ENCODE results near the gene VMP1.

The VMP1 gene

GRCh38 chr17:59763861-59764260 lies 56.4 kb downstream of the VMP1 start (continued):
- TF ChIP-seq ZNF292 (tag by site-specific recombination; IDR thresholded peaks at IDR 0.05; ENCODE audit: borderline replicate concordance, low read depth) (no peak), ZNF391 (tag by site-specific recombination; IDR thresholded peaks at IDR 0.05; ENCODE audit: borderline replicate concordance, low read depth) (no peak), ZNF311 (tag by site-specific recombination; IDR thresholded peaks at IDR 0.05; ENCODE audit: borderline replicate concordance) (no peak), ZNF37A (tag by site-specific recombination; IDR thresholded peaks at IDR 0.05) (no peak), PRDM6 (tag by site-specific recombination; IDR thresholded peaks at IDR 0.05) (peak; percentile 78), ZBTB48 (tag by site-specific recombination; IDR thresholded peaks at IDR 0.05) (0 out of 2 replicates have a peak, but pooled peaks have one; percentile 18), ZNF623 (tag by site-specific recombination; IDR thresholded peaks at IDR 0.05) (no peak), ZNF521 (tag by site-specific recombination; IDR thresholded peaks at IDR 0.05) (no peak)

GRCh38 chr17:59764292-59764741 lies 56.9 kb downstream of the VMP1 start:
- no peak overlapping the region for H3K4me3 ChIP-seq (ENCODE audit: low read depth, low read length)
- no peaks in the 10 kb centered on the region for H3K9me3 ChIP-seq (ENCODE audit: control insufficient read depth, insufficient read depth, low read depth, low read length)
- CTCF ChIA-PET: interaction anchor here (0.6 to 3.4 kb wide), 6 partner anchors 10 to 89 kb away, joined by 3 to 21 read pairs (median 4); no protein-coding TSS in a partner anchor
- no peak overlapping the region for H3K27ac ChIP-seq (ENCODE audit: extremely low read depth, low read depth, low read length)
- H3K4me1 ChIP-seq (ENCODE audit: control insufficient read depth, insufficient read depth, low read length): peaks cover 11% of the 10 kb centered on the region
- POLR2A ChIA-PET: interaction anchor here (1.1 to 1.7 kb wide), 3 partner anchors 73 to 101 kb away, joined by 5 to 16 read pairs (median 7); no protein-coding TSS in a partner anchor
- H3K36me3 ChIP-seq (ENCODE audit: control insufficient read depth in 2 of 2, insufficient read depth in 1 of 2, low read length in 2 of 2): peaks cover 12 to 14% of the 10 kb centered on the region in 2 experiments
- TF ChIP-seq ZNF23 (tag by site-specific recombination; IDR thresholded peaks at IDR 0.05; ENCODE audit: borderline replicate concordance): no peak
- TF ChIP-seq ZNF707 (tag by site-specific recombination; IDR thresholded peaks at IDR 0.05): no peak
- no peak for TF ChIP-seq ZBTB49 (tag by site-specific recombination; IDR thresholded peaks at IDR 0.05; ENCODE audit: low read depth)
- no peak for TF ChIP-seq ZBTB8A (tag by site-specific recombination; IDR thresholded peaks at IDR 0.05)
- no peak for TF ChIP-seq YY1 (tag by site-specific recombination; IDR thresholded peaks at IDR 0.05)
- TF ChIP-seq ZNF548 (tag by site-specific recombination; IDR thresholded peaks at IDR 0.05): no peak
- no peak for TF ChIP-seq ZBTB7A (tag by site-specific recombination; IDR thresholded peaks at IDR 0.05; ENCODE audit: low read depth)
- TF ChIP-seq GLIS2 (tag by site-specific recombination; IDR thresholded peaks at IDR 0.05): no peak
- TF ChIP-seq ZNF488 (tag by site-specific recombination; IDR thresholded peaks at IDR 0.05): no peak
- TF ChIP-seq ZNF629 (tag by site-specific recombination; IDR thresholded peaks at IDR 0.05): no peak
- no peak for TF ChIP-seq ZFP69B (tag by site-specific recombination; IDR thresholded peaks at IDR 0.05)
- no peak for TF ChIP-seq ZNF560 (tag by site-specific recombination; IDR thresholded peaks at IDR 0.05; ENCODE audit: borderline replicate concordance)
- no peak for TF ChIP-seq ZNF792 (tag by site-specific recombination; IDR thresholded peaks at IDR 0.05)
- no peak for TF ChIP-seq OSR2 (tag by site-specific recombination; IDR thresholded peaks at IDR 0.05)
- TF ChIP-seq ZNF580 (tag by site-specific recombination; IDR thresholded peaks at IDR 0.05): no peak
- TF ChIP-seq ZNF621 (tag by site-specific recombination; IDR thresholded peaks at IDR 0.05): no peak
- TF ChIP-seq ZBTB11 (tag by site-specific recombination; conservative IDR thresholded peaks at IDR 0.05; ENCODE audit: low read depth): no peak
- TF ChIP-seq ZNF670 (tag by site-specific recombination; IDR thresholded peaks at IDR 0.05; ENCODE audit: low read depth): no peak
